HG02852 (cell line): ENCODE measurements around the gene ATP9A.
"Not testable (repeated sequence)": the region's sequence is repeated elsewhere in the genome, so short reads cannot be mapped to it uniquely, and the experiment has no call there.

Experiments
- ATAC-seq: cut with Tn5 transposase; IDR thresholded peaks from one replicate; pipeline ENCODE4 v1.9.1; 2021; ENCODE audit warnings: mild to moderate bottlenecking, moderate library complexity; ENCODE audit not compliant: unreplicated experiment

The ATP9A gene

GRCh38 chr20:51656726-51657260 is 111.4 kb downstream of the ATP9A start:
- no peak for ATAC-seq

- not testable (repeated sequence) for ATAC-seq
Observed at GRCh38 chr20:51656089-51656488, 112.1 kb downstream of the ATP9A start.

- ATAC-seq, result no peak
Observed at GRCh38 chr20:51654495-51654894, 113.7 kb downstream of the ATP9A start.

GRCh38 chr20:51654060-51654459 is 114.1 kb downstream of the ATP9A start:
- ATAC-seq, result no peak

GRCh38 chr20:51653226-51653625 is 115.0 kb downstream of the ATP9A start:
- no peak for ATAC-seq

- no peak for ATAC-seq
Observed at GRCh38 chr20:51651921-51652549, 116.2 kb downstream of the ATP9A start.

GRCh38 chr20:51650685-51651134 is 117.5 kb downstream of the ATP9A start:
- no peak for ATAC-seq

GRCh38 chr20:51648571-51648947 is 119.6 kb downstream of the ATP9A start:
- ATAC-seq, result no peak

- no peak for ATAC-seq
Observed at GRCh38 chr20:51647674-51648570, 120.3 kb downstream of the ATP9A start.

GRCh38 chr20:51643810-51644209 is 124.4 kb downstream of the ATP9A start:
- ATAC-seq, result not testable (repeated sequence)

- ATAC-seq, result no peak
Observed at GRCh38 chr20:51643390-51643789, 124.8 kb downstream of the ATP9A start.

- no peak for ATAC-seq
Observed at GRCh38 chr20:51641866-51642265, 126.3 kb downstream of the ATP9A start.

- ATAC-seq, result no peak
Observed at GRCh38 chr20:51640743-51641142, 127.4 kb downstream of the ATP9A start.

- ATAC-seq, result no peak
Observed at GRCh38 chr20:51639206-51639832, 128.9 kb downstream of the ATP9A start.

GRCh38 chr20:51637241-51637640 is 130.9 kb downstream of the ATP9A start:
- ATAC-seq, result no peak

- no peak for ATAC-seq
Observed at GRCh38 chr20:51636123-51636522, 132.1 kb downstream of the ATP9A start.

- ATAC-seq, result no peak
Observed at GRCh38 chr20:51635680-51636079, 132.5 kb downstream of the ATP9A start.

GRCh38 chr20:51634877-51635276 is 133.3 kb downstream of the ATP9A start:
- no peak for ATAC-seq

- ATAC-seq, result no peak
Observed at GRCh38 chr20:51634257-51634656, 133.9 kb downstream of the ATP9A start.

- ATAC-seq, result no peak
Observed at GRCh38 chr20:51633430-51633829, 134.8 kb downstream of the ATP9A start.

GRCh38 chr20:51631953-51632352 is 136.2 kb downstream of the ATP9A start:
- no peak for ATAC-seq
